OCI-LY7 (cell line): ENCODE results near the gene MS4A15.

Experiments used
- CTCF ChIP-seq: fragments of 200-600 bp; sonication (generic); conservative IDR thresholded peaks from 2 replicates; pipeline ENCODE4 v1.5.1; 2014; ENCODE audit warnings: mild to moderate bottlenecking, antibody characterized with exemption, low read length, moderate library complexity, mixed read lengths
- EZH2phosphoT487 ChIP-seq: fragments of 200-600 bp; sonication (generic); IDR thresholded peaks from 2 replicates; pipeline ENCODE4 v1.6.1; 2018; ENCODE audit warnings: low read depth, borderline replicate concordance, mild to moderate bottlenecking, mixed run types, antibody characterized with exemption, low read length, moderate library complexity, mixed read lengths

DNA sequence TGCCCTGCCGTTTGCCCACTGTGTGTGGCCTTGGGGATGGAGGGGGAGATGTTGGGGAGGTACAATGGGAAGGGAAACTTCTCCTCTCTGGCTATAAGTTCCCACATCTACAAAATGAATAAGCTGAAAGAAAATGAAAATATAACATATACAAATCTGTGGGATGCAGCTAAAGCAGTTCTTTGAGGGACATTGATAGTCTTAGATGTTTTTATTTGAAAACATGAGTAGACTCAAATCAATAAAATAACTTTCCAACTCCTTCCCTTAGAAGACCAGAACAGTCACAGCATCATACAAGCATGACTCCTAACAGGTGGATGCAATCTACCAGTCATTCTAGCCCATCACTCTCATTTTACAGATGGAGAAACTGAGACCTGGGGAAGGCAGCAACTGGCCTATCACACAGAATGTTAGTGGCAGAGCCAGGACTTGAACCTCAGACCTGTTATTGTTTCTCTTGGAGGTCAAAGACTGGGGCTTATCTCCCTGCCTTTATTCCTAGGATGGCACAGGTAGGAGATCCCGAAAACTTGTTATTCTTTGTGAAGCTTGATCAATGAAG is 60.0 kb downstream of the MS4A15 start:
- TF ChIP-seq CTCF (no peak), EZH2phosphoT487 (no peak)
